A549 (cell line): ENCODE results near the gene SF3A2.

Experiments used
- BHLHE40 ChIP-seq: IDR thresholded peaks from 2 replicates; pipeline ENCODE4 v1.6.1; 2012; ENCODE audit warnings: low read depth, low read length, inconsistent platforms
- CBX2 ChIP-seq: fragments of 200-600 bp; sonication (generic); IDR thresholded peaks from 2 replicates; pipeline ENCODE4 v1.6.1; 2016; ENCODE audit warnings: low read depth, mild to moderate bottlenecking, borderline replicate concordance
- CHD4 ChIP-seq: fragments of 200-600 bp; sonication (generic); IDR thresholded peaks from 2 replicates; pipeline ENCODE4 v1.6.1; 2016; ENCODE audit warnings: antibody characterized with exemption, mild to moderate bottlenecking, borderline replicate concordance
- EHMT2 ChIP-seq: fragments of 200-600 bp; sonication (generic); IDR thresholded peaks from 2 replicates; pipeline ENCODE4 v1.6.1; 2016; ENCODE audit warnings: antibody characterized with exemption, low read depth, mild to moderate bottlenecking, moderate library complexity
- POLR2A ChIP-seq: IDR thresholded peaks from 2 replicates; pipeline ENCODE4 v1.6.1; 2012; ENCODE audit warnings: mild to moderate bottlenecking, low read length
- RFX5 ChIP-seq: fragments of 450-650 bp; IDR thresholded peaks from 2 replicates; pipeline ENCODE4 v1.7.1; 2014; ENCODE audit warnings: antibody characterized with exemption, mild to moderate bottlenecking, moderate library complexity
- SMC3 ChIP-seq: fragments of >200 bp; sonication (Bioruptor Twin); formaldehyde crosslinking; IDR thresholded peaks from 3 replicates; pipeline ENCODE4 v1.6.1; 2018; ENCODE audit warnings: inconsistent platforms
- ZNF302 ChIP-seq: fragments of 250-450 bp; sonication (Bioruptor Pico); IDR thresholded peaks from 2 replicates; pipeline ENCODE4 v1.9.0; 2021; ENCODE audit warnings: inconsistent platforms, mild to moderate bottlenecking, moderate library complexity
- TF ChIP-seq, protein P1 (sequence below): fragments of >200 bp; sonication (Bioruptor Twin); formaldehyde crosslinking; IDR thresholded peaks from 3 replicates; pipeline ENCODE4 v1.5.1; 2016
- TF ChIP-seq, protein P2 (sequence below): IDR thresholded peaks from 2 replicates; pipeline ENCODE4 v1.6.1; 2012; ENCODE audit warnings: low read depth, borderline replicate concordance
- TF ChIP-seq, protein P3 (sequence below): fragments of 450-650 bp; IDR thresholded peaks from 2 replicates; pipeline ENCODE4 v1.6.1; 2014; ENCODE audit warnings: antibody characterized with exemption

DNA sequence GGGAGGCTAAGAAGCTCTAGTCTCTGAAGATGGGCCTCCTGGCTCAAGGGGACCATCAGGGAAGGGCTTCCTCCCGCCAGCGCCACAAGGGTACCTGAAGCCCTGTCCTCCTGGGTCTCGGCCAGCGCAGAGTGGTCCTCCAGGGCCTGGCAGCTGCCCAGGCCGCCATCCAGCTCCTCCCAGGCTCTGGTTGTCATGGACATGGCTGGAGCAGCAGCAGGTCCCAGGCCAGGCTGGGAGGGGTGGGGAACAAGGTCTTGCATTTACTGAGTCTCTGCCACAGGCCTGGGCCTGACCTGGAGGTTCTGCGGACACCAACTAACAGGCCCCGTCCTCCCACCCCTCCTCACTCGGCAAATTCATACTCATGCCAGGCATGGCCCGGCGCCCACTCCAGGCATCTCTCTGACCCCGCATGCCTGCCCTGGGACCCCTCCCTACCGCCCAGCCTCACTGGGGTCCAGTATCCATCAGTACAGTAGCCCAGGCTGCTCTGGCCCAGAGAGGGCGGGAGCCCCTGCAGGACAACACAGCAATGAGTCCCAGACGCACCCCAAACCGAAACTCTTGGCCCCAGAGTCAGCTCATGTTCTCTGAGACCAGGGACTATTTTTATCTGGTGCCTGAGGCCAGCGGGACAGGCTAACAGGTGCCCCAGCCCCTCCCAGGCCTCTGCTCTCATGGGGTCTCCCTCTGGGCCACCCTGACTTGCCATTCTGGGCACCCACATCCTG lies 18.7 kb downstream of the SF3A2 start:
- TF ChIP-seq RFX5: no peak
- TF ChIP-seq, protein P1, sequence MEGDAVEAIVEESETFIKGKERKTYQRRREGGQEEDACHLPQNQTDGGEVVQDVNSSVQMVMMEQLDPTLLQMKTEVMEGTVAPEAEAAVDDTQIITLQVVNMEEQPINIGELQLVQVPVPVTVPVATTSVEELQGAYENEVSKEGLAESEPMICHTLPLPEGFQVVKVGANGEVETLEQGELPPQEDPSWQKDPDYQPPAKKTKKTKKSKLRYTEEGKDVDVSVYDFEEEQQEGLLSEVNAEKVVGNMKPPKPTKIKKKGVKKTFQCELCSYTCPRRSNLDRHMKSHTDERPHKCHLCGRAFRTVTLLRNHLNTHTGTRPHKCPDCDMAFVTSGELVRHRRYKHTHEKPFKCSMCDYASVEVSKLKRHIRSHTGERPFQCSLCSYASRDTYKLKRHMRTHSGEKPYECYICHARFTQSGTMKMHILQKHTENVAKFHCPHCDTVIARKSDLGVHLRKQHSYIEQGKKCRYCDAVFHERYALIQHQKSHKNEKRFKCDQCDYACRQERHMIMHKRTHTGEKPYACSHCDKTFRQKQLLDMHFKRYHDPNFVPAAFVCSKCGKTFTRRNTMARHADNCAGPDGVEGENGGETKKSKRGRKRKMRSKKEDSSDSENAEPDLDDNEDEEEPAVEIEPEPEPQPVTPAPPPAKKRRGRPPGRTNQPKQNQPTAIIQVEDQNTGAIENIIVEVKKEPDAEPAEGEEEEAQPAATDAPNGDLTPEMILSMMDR: no peak
- no peak for TF ChIP-seq SMC3
- TF ChIP-seq POLR2A: no peak
- no peak for TF ChIP-seq BHLHE40
- TF ChIP-seq CHD4: no peak
- TF ChIP-seq ZNF302 (CRISPR knock-in tag): no peak
- TF ChIP-seq EHMT2: no peak
- TF ChIP-seq, protein P2, sequence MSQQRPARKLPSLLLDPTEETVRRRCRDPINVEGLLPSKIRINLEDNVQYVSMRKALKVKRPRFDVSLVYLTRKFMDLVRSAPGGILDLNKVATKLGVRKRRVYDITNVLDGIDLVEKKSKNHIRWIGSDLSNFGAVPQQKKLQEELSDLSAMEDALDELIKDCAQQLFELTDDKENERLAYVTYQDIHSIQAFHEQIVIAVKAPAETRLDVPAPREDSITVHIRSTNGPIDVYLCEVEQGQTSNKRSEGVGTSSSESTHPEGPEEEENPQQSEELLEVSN: no peak
- TF ChIP-seq, protein P3, sequence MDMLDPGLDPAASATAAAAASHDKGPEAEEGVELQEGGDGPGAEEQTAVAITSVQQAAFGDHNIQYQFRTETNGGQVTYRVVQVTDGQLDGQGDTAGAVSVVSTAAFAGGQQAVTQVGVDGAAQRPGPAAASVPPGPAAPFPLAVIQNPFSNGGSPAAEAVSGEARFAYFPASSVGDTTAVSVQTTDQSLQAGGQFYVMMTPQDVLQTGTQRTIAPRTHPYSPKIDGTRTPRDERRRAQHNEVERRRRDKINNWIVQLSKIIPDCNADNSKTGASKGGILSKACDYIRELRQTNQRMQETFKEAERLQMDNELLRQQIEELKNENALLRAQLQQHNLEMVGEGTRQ: no peak
- no peak for TF ChIP-seq CBX2
